Tibial nerve (tissue), 4 donors: ENCODE measurements around the gene TBC1D22A. TPM values are rescaled to one million over a fixed set of nuclear protein-coding genes. Genes with fewer than 3 reads are reported as not detected.

ENCODE experiments used
- DNase-seq, 2 donors: peaks; one replicate each; pipeline ENCODE4 v3.0.0-alpha.2; 2019; ENCODE audit warnings: low spot score in 2 of 2
- H3K27ac ChIP-seq, 4 donors: fragments of 200-600 bp; sonication (generic) in 3 of 4; one replicate each; pipeline ENCODE4 v1.5.1; 2017 to 2019; ENCODE audit warnings: mild to moderate bottlenecking in 1 of 4
- H3K27me3 ChIP-seq, 2 donors: fragments of 200-600 bp; sonication (generic) in 1 of 2; one replicate each; pipeline versions ENCODE4 v1.5.1 to v1.6.0; 2017 to 2019
- H3K36me3 ChIP-seq, 3 donors: fragments of 200-600 bp; sonication (generic); one replicate each; pipeline ENCODE4 v1.5.1; 2018 to 2019
- H3K4me1 ChIP-seq, 4 donors: fragments of 200-600 bp; sonication (generic) in 3 of 4; one replicate each; pipeline ENCODE4 v1.5.1; 2017 to 2019
- H3K4me3 ChIP-seq, 4 donors: fragments of 200-600 bp; sonication (generic) in 3 of 4; one replicate each; pipeline ENCODE4 v1.5.1; 2017 to 2019; ENCODE audit warnings: mild to moderate bottlenecking in 1 of 4, moderate library complexity in 1 of 4
- H3K9me3 ChIP-seq, 4 donors: fragments of 200-600 bp; sonication (generic) in 3 of 4; one replicate each; pipeline ENCODE4 v1.5.1; 2017 to 2019
- CTCF ChIP-seq, 5 experiments: fragments of 200-600 bp in 3 of 5; fragments of 450-650 bp in 2 of 5; sonication (generic) in 3 of 5; IDR thresholded peaks; one replicate each; pipeline ENCODE4 v1.5.1; 2016 to 2019; ENCODE audit warnings: antibody characterized with exemption in 5 of 5, mild to moderate bottlenecking in 3 of 5, moderate library complexity in 2 of 5
- EP300 ChIP-seq, 2 donors: sonication (generic); formaldehyde crosslinking; IDR thresholded peaks; one replicate each; pipeline ENCODE4 v1.6.1; 2017; ENCODE audit warnings: antibody characterized with exemption in 2 of 2, mild to moderate bottlenecking in 1 of 2
- POLR2A ChIP-seq, 2 donors: fragments of 450-650 bp; IDR thresholded peaks; one replicate each; pipeline ENCODE4 v1.6.1; 2017; ENCODE audit warnings: antibody characterized with exemption in 2 of 2, mild to moderate bottlenecking in 2 of 2, moderate library complexity in 2 of 2
- WGBS, 2 donors: methylation state at CpG; one replicate each; pipeline ENCODE4 v1.1.5; 2018; 5-methylcytosine and 5-hydroxymethylcytosine counted together
- total RNA-seq, 4 donors: library from RNA; depleted of rRNA; stranded (reverse); fragments of >200 nt; gene quantifications; one replicate each; pipeline ENCODE4 v1.1.0, GENCODE V29; 2016

The TBC1D22A gene
- total RNA-seq, 4 donors from 2014 or later: 27.3 to 35.4 (median 29.3) TPM

DNA sequence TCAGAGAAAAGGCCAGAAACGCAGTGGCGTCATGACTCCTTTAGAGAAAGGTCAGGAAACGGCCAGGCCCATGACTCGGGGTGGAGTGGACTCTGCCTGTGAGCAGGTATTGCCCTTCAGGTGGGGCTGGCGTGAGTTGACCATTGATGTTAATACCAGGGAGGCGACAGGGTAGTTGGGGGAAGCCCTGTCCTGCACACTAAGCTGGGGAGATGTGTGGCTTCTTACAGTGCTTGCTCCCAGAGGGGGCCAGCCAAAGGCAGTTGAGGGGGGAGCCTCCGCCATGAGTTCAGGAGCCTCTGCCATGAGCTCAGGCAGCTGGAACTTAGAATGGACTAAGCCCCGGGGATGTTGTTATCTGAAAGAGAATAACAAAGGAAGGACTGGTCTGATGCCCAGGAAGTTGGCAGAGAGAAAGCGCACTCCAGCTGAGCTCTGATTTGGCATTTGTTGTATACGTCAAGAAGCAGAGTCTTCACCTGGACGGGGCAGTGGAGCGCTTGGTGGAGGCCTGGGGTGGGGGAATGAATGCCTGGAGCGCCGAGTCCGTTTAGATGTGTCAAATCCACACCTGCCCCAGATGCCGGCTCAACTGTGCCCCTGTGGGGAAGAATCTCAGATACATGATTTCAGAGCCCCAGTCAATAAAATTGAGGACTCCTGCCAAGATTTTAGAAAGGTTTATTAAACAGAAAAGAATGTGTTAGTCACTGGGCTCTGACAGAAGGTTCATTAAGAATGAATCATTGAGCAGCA lies 222.5 kb downstream of the TBC1D22A start:
- no peak overlapping the region for H3K27ac ChIP-seq
- H3K36me3 ChIP-seq: peaks cover 0 to 14% (median 0%) of the 10 kb centered on the region in 3 donors
- no peaks in the 10 kb centered on the region for H3K27me3 ChIP-seq
- H3K4me1 ChIP-seq: no peaks in the 10 kb centered on the region
- WGBS, 2 donors: 92 to 93% methylated on average over 16 of the region's 16 CpGs
- DNase-seq: no peak
- no peaks in the 10 kb centered on the region for H3K9me3 ChIP-seq
- H3K4me3 ChIP-seq: no peak overlapping the region
- TF ChIP-seq POLR2A (IDR thresholded peaks at IDR 0.05) (no peak), CTCF (IDR thresholded peaks at IDR 0.05) (no peak), EP300 (IDR thresholded peaks at IDR 0.05) (no peak)

- no peak for DNase-seq
- WGBS, 2 donors: 86 to 89% methylated on average over 8 of the region's 8 CpGs
- H3K27me3 ChIP-seq: no peaks in the 10 kb centered on the region
- no peaks in the 10 kb centered on the region for H3K4me1 ChIP-seq
- H3K4me3 ChIP-seq: no peak overlapping the region
- peaks cover 0 to 12% (median 0%) of the 10 kb centered on the region in 3 donors for H3K36me3 ChIP-seq
- H3K9me3 ChIP-seq: no peaks in the 10 kb centered on the region
- no peak overlapping the region for H3K27ac ChIP-seq
- TF ChIP-seq CTCF (IDR thresholded peaks at IDR 0.05) (no peak), EP300 (IDR thresholded peaks at IDR 0.05) (no peak), POLR2A (IDR thresholded peaks at IDR 0.05) (no peak)
These were observed 223.0 kb downstream of the TBC1D22A start for GRCh38 chr22:46985507-46985882.

DNA sequence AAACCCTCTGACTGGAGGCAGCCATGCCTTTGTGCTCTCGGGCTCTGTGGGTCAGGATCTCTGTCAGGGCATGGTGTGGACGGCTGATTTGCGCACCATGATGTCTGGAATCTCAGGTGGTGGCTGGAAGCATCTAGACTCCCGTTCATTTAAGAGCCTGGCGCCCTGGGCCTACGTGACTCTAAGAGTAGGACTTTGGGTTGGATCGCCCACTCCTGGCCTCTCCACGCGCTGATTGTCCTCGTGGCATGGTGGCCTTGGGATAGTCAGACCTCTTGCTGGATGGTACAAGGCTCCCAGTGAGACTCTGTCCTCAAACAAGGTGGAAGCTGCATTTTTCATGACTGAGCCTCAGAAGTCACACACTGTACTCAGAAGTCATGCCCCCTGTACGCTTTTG lies 224.3 kb downstream of the TBC1D22A start:
- Histone ChIP-seq H3K27me3 (no peaks in the 10 kb centered on the region), H3K9me3 (no peaks in the 10 kb centered on the region), H3K4me3 (no peak overlapping the region), H3K27ac (no peak overlapping the region), H3K36me3 (peaks cover 0 to 20% (median 9%) of the 10 kb centered on the region in 3 donors), H3K4me1 (no peaks in the 10 kb centered on the region)
- WGBS, 2 donors: 96 to 98% methylated on average over 11 of the region's 11 CpGs
- no peak for TF ChIP-seq EP300 (IDR thresholded peaks at IDR 0.05)
- TF ChIP-seq CTCF (IDR thresholded peaks at IDR 0.05): no peak
- no peak for TF ChIP-seq POLR2A (IDR thresholded peaks at IDR 0.05)
- no peak for DNase-seq

GRCh38 chr22:46990937-46991550 lies 228.6 kb downstream of the TBC1D22A start:
- Histone ChIP-seq H3K4me1 (peaks cover 0 to 20% (median 0%) of the 10 kb centered on the region in 4 donors), H3K27ac (no peak overlapping the region), H3K9me3 (no peaks in the 10 kb centered on the region), H3K36me3 (peaks cover 0 to 25% (median 12%) of the 10 kb centered on the region in 3 donors), H3K4me3 (no peak overlapping the region), H3K27me3 (no peaks in the 10 kb centered on the region)
- 83 to 86% methylated on average over 12 of the region's 12 CpGs for WGBS, 2 donors
- TF ChIP-seq POLR2A (IDR thresholded peaks at IDR 0.05) (no peak), EP300 (IDR thresholded peaks at IDR 0.05) (no peak), CTCF (IDR thresholded peaks at IDR 0.05) (no peak)
- no peak for DNase-seq

DNA sequence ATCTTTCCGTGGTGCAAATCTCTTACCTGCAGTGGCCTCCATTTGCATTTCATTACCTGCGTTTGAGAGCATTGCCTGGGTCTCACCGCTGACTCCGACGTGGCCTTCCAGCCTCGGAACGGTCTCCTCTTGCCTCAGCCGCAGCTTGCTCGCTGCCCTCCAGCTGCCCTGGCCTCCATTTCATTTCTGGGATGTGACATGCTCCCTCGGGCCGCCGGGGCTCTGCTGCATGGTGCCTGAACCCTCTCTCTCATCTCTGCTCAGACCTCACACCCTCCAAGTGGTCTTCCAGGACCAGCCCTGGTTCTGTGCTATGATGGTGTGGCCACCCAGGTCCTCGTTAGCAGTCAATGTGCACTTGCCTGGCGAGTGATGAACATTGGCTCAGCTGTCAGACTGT lies 229.2 kb downstream of the TBC1D22A start:
- WGBS, 2 donors: 92 to 95% methylated on average over 14 of the region's 14 CpGs
- no peak for DNase-seq
- TF ChIP-seq POLR2A (IDR thresholded peaks at IDR 0.05) (no peak), CTCF (IDR thresholded peaks at IDR 0.05) (no peak), EP300 (IDR thresholded peaks at IDR 0.05) (no peak)

More for the DNA sequence above, 229.2 kb downstream of the TBC1D22A start:
- no peaks in the 10 kb centered on the region for H3K27me3 ChIP-seq
- no peaks in the 10 kb centered on the region for H3K9me3 ChIP-seq
- H3K36me3 ChIP-seq: peaks cover 0 to 29% (median 12%) of the 10 kb centered on the region in 3 donors
- no peak overlapping the region for H3K4me3 ChIP-seq
- peaks cover 0 to 20% (median 0%) of the 10 kb centered on the region in 4 donors for H3K4me1 ChIP-seq
- no peak overlapping the region for H3K27ac ChIP-seq
